ENCODE measurements around the gene TRHDE.

TRHDE gene, protein sequence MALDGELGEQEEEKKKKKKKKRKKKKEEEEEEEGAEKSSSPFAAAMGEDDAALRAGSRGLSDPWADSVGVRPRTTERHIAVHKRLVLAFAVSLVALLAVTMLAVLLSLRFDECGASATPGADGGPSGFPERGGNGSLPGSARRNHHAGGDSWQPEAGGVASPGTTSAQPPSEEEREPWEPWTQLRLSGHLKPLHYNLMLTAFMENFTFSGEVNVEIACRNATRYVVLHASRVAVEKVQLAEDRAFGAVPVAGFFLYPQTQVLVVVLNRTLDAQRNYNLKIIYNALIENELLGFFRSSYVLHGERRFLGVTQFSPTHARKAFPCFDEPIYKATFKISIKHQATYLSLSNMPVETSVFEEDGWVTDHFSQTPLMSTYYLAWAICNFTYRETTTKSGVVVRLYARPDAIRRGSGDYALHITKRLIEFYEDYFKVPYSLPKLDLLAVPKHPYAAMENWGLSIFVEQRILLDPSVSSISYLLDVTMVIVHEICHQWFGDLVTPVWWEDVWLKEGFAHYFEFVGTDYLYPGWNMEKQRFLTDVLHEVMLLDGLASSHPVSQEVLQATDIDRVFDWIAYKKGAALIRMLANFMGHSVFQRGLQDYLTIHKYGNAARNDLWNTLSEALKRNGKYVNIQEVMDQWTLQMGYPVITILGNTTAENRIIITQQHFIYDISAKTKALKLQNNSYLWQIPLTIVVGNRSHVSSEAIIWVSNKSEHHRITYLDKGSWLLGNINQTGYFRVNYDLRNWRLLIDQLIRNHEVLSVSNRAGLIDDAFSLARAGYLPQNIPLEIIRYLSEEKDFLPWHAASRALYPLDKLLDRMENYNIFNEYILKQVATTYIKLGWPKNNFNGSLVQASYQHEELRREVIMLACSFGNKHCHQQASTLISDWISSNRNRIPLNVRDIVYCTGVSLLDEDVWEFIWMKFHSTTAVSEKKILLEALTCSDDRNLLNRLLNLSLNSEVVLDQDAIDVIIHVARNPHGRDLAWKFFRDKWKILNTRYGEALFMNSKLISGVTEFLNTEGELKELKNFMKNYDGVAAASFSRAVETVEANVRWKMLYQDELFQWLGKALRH

GRCh38 chr12:72272091-72272661, at the start of gene TRHDE:
Gene TRHDE (plus strand): TSS chr12:72272370. CDS start chr12:72272644, 274 bp downstream.
- no peak for DNase-seq (ENCODE audit: low read depth)
- H3K4me3 ChIP-seq (ENCODE audit: low read length) = peak within 1 kb of the TSS; percentile 67

DNA sequence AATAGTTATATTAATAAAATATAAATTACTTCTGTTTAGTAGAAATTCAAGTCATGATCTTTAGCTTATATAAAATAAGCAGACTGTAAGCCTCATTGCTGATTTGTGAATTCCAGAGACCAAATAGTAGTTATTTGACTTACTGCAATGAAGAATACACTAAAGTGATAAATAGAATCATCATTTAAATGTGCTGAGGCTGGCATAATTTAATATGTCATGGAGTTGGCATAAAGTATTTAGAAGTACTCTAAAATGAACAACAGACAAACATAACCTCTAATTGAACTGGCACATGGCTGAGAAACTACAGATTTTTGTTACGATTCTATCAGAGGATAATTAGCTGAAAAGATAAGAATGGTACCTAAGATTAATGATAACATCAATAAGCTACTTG, 45.7 kb upstream of the TRHDE start:
- H3K4me3 ChIP-seq (ENCODE audit: low read length) = no peak overlapping the region
- DNase-seq (ENCODE audit: low read depth) = no peak
- TF ChIP-seq, protein P1, sequence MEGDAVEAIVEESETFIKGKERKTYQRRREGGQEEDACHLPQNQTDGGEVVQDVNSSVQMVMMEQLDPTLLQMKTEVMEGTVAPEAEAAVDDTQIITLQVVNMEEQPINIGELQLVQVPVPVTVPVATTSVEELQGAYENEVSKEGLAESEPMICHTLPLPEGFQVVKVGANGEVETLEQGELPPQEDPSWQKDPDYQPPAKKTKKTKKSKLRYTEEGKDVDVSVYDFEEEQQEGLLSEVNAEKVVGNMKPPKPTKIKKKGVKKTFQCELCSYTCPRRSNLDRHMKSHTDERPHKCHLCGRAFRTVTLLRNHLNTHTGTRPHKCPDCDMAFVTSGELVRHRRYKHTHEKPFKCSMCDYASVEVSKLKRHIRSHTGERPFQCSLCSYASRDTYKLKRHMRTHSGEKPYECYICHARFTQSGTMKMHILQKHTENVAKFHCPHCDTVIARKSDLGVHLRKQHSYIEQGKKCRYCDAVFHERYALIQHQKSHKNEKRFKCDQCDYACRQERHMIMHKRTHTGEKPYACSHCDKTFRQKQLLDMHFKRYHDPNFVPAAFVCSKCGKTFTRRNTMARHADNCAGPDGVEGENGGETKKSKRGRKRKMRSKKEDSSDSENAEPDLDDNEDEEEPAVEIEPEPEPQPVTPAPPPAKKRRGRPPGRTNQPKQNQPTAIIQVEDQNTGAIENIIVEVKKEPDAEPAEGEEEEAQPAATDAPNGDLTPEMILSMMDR (conservative IDR thresholded peaks at IDR 0.05; ENCODE audit: low read depth, low read length) = no peak

More at GRCh38 chr12:72272091-72272661, at the start of gene TRHDE:
- TF ChIP-seq, protein P1 (conservative IDR thresholded peaks at IDR 0.05; ENCODE audit: low read depth, low read length) = no peak

- DNase-seq (ENCODE audit: low read depth) = no peak
- TF ChIP-seq, protein P1 (conservative IDR thresholded peaks at IDR 0.05; ENCODE audit: low read depth, low read length) = no peak
These were observed 43.7 kb upstream of the TRHDE start for GRCh38 chr12:72228424-72228823.

GRCh38 chr12:72230589-72230988, 41.6 kb upstream of the TRHDE start:
- DNase-seq (ENCODE audit: low read depth) = no peak
- no peak overlapping the region for H3K4me3 ChIP-seq (ENCODE audit: low read length)
- TF ChIP-seq, protein P1 (conservative IDR thresholded peaks at IDR 0.05; ENCODE audit: low read depth, low read length) = no peak

More at GRCh38 chr12:72228424-72228823, 43.7 kb upstream of the TRHDE start:
- H3K4me3 ChIP-seq (ENCODE audit: low read length) = no peak overlapping the region

DNA sequence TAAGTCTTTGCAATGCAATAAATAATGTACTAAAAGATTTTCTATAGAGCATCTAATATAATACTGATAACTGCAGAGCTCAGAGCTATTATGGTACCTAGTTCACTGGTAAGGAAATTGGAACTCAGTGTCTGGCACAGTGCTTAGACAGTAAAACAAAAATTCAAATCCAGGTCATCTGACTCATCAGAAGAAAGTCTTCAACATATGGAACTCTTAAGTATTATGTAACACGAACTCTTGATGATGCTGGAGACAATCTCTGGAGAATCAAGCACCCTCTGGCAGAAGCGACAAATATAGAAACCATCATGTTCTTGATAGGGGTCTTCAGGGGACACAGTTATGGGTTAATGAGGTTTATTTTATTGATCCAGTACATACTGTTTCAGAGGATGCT, 37.3 kb upstream of the TRHDE start:
- TF ChIP-seq, protein P1 (conservative IDR thresholded peaks at IDR 0.05; ENCODE audit: low read depth, low read length) = no peak
- no peak for DNase-seq (ENCODE audit: low read depth)

DNA sequence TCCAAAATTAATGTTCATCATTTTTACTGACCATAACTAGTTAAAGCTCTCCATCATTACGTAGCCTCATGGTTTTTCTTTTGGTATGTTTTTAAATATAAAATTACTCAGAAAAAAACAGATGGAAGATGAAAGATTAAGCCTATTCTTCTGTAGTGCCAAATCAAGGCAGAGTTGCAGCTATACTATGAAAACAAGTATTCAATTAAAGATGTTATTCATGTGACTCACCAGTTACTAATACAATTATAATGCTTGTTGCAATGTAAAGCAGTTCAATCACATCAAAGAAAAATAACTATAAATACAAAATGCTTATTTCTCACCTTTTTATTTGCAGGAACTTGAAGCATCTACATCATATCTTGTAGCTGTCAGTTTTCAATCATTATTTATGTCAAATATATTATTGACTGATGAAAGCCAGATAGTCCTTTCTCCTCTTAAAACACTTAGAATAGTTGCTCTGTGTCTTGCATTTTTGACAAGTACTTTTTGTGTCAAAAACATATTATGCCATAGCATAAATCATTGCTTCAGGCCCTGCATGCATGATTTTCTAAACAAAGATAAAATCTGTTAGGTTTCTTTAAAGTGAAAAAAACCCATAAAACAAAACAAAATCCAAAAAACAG, 36.0 kb upstream of the TRHDE start:
- peak; percentile 21 for DNase-seq (ENCODE audit: low read depth)
- H3K4me3 ChIP-seq (ENCODE audit: low read length) = no peak overlapping the region
- TF ChIP-seq, protein P1 (conservative IDR thresholded peaks at IDR 0.05; ENCODE audit: low read depth, low read length) = no peak

More for the DNA sequence above, 37.3 kb upstream of the TRHDE start:
- H3K4me3 ChIP-seq (ENCODE audit: low read length) = no peak overlapping the region

Measured in retinal pigment epithelial cell (primary cell).